HEK293 (cell line): ENCODE measurements around the gene IQSEC1.

Experiments
- CTCF ChIA-PET: fragments of 350-600 bp; formaldehyde crosslinking; extraction: SDS; loops from one replicate; lab custom pipeline; 2021; ENCODE audit warnings: antibody characterized with exemption; lab: Yijun Ruan, JAX
- POLR2A ChIA-PET: fragments of 300-600 bp; formaldehyde crosslinking; extraction: SDS; loops from one replicate; lab custom pipeline; 2020; ENCODE audit warnings: antibody characterized with exemption, inconsistent platforms; lab: Yijun Ruan, JAX
- H3K27ac ChIP-seq: fragments of 200-500 bp; sonication (Bioruptor generic); 2 replicates; pipeline ENCODE4 v1.5.1; 2014; ENCODE audit warnings: low read depth, low read length, control low read depth, inconsistent platforms; ENCODE audit errors: extremely low read depth
- H3K36me3 ChIP-seq, 2 experiments: fragments of 200-500 bp in 1 of 2; sonication (Bioruptor generic) in 1 of 2; 1 replicate in 1 of 2; 2 replicates in 1 of 2; pipeline ENCODE4 v1.5.1; 2014 to 2017; ENCODE audit warnings: inconsistent platforms in 2 of 2, low read length in 2 of 2; ENCODE audit not compliant: control insufficient read depth in 2 of 2, insufficient read depth in 1 of 2
- H3K4me1 ChIP-seq: fragments of 200-500 bp; sonication (Bioruptor generic); 2 replicates; pipeline ENCODE4 v1.5.1; 2014; ENCODE audit warnings: mild to moderate bottlenecking, low read length, inconsistent platforms; ENCODE audit not compliant: control insufficient read depth, insufficient read depth
- H3K4me3 ChIP-seq: 2 replicates; pipeline ENCODE4 v1.5.1; 2011; ENCODE audit warnings: low read depth, mild to moderate bottlenecking, control low read depth, low read length, moderate library complexity
- H3K9me3 ChIP-seq: fragments of 200-500 bp; sonication (Bioruptor generic); 2 replicates; pipeline ENCODE4 v1.5.1; 2014; ENCODE audit warnings: low read depth, low read length, inconsistent platforms; ENCODE audit not compliant: control insufficient read depth, insufficient read depth
- AEBP2 ChIP-seq: fragments of 450-650 bp; formaldehyde crosslinking; IDR thresholded peaks from 2 replicates; pipeline ENCODE4 v1.5.1; 2016; ENCODE audit warnings: missing biosample characterization, missing genetic modification characterization, borderline replicate concordance
- IKZF3 ChIP-seq: fragments of 450-650 bp; IDR thresholded peaks from 2 replicates; pipeline ENCODE4 v1.5.0; 2018; ENCODE audit warnings: missing biosample characterization, mild to moderate bottlenecking, missing genetic modification characterization, moderate library complexity
- KLF7 ChIP-seq: fragments of 450-650 bp; formaldehyde crosslinking; IDR thresholded peaks from 2 replicates; pipeline ENCODE4 v1.5.1; 2016; ENCODE audit warnings: missing biosample characterization, missing genetic modification characterization, borderline replicate concordance
- PRDM1 ChIP-seq: fragments of 450-650 bp; formaldehyde crosslinking; IDR thresholded peaks from 2 replicates; pipeline ENCODE4; 2016; ENCODE audit warnings: missing biosample characterization, missing genetic modification characterization
- SCRT2 ChIP-seq: fragments of 450-650 bp; formaldehyde crosslinking; IDR thresholded peaks from 2 replicates; pipeline ENCODE4 v1.5.1; 2016; ENCODE audit warnings: missing biosample characterization, missing genetic modification characterization
- SETDB1 ChIP-seq: IDR thresholded peaks from one replicate; pipeline ENCODE4 v1.6.1; 2017; ENCODE audit warnings: mild to moderate bottlenecking, low read length, moderate library complexity, mixed read lengths; ENCODE audit not compliant: insufficient read length
- WT1 ChIP-seq: fragments of 450-650 bp; formaldehyde crosslinking; IDR thresholded peaks from 2 replicates; pipeline ENCODE4 v1.5.1; 2016; ENCODE audit warnings: missing biosample characterization, missing genetic modification characterization
- ZBTB44 ChIP-seq: fragments of 450-650 bp; IDR thresholded peaks from 2 replicates; pipeline ENCODE4 v1.5.1; 2018; ENCODE audit warnings: missing biosample characterization, mild to moderate bottlenecking, missing genetic modification characterization
- ZBTB49 ChIP-seq: fragments of 450-650 bp; formaldehyde crosslinking; IDR thresholded peaks from 2 replicates; pipeline ENCODE4 v1.5.1; 2016; ENCODE audit warnings: missing biosample characterization, missing genetic modification characterization, low read depth
- ZNF114 ChIP-seq: fragments of 450-650 bp; formaldehyde crosslinking; IDR thresholded peaks from 2 replicates; pipeline ENCODE4 v1.5.0; 2017; ENCODE audit warnings: missing biosample characterization, missing genetic modification characterization
- ZNF169 ChIP-seq: fragments of 450-650 bp; formaldehyde crosslinking; IDR thresholded peaks from 2 replicates; pipeline ENCODE4 v1.5.1; 2016; ENCODE audit warnings: missing biosample characterization, missing genetic modification characterization
- ZNF280C ChIP-seq: fragments of 450-650 bp; formaldehyde crosslinking; IDR thresholded peaks from 2 replicates; pipeline ENCODE4 v1.5.1; 2016; ENCODE audit warnings: missing biosample characterization, missing genetic modification characterization
- ZNF280D ChIP-seq: fragments of 450-650 bp; formaldehyde crosslinking; IDR thresholded peaks from 2 replicates; pipeline ENCODE4 v1.5.1; 2016; ENCODE audit warnings: missing biosample characterization, missing genetic modification characterization
- ZNF473 ChIP-seq: fragments of 450-650 bp; formaldehyde crosslinking; IDR thresholded peaks from 2 replicates; pipeline ENCODE4 v1.5.1; 2017; ENCODE audit warnings: missing biosample characterization, missing genetic modification characterization
- ZNF488 ChIP-seq: fragments of 450-650 bp; formaldehyde crosslinking; IDR thresholded peaks from 2 replicates; pipeline ENCODE4 v1.5.1; 2016; ENCODE audit warnings: missing biosample characterization, missing genetic modification characterization
- ZNF621 ChIP-seq: fragments of 450-650 bp; formaldehyde crosslinking; IDR thresholded peaks from 2 replicates; pipeline ENCODE4 v1.5.1; 2017; ENCODE audit warnings: missing biosample characterization, missing genetic modification characterization
- ZNF645 ChIP-seq: fragments of 450-650 bp; formaldehyde crosslinking; IDR thresholded peaks from 2 replicates; pipeline ENCODE4; 2016; ENCODE audit warnings: missing biosample characterization, missing genetic modification characterization
- ZNF654 ChIP-seq: fragments of 450-650 bp; formaldehyde crosslinking; IDR thresholded peaks from 2 replicates; pipeline ENCODE4 v1.5.1; 2016; ENCODE audit warnings: low read depth, missing biosample characterization, missing genetic modification characterization
- ZNF701 ChIP-seq: fragments of 450-650 bp; formaldehyde crosslinking; IDR thresholded peaks from 2 replicates; pipeline ENCODE4 v1.5.1; 2016; ENCODE audit warnings: missing biosample characterization, missing genetic modification characterization
- ZNF777 ChIP-seq: fragments of 450-650 bp; formaldehyde crosslinking; IDR thresholded peaks from 2 replicates; pipeline ENCODE4 v1.5.1; 2017; ENCODE audit warnings: missing biosample characterization, missing genetic modification characterization, borderline replicate concordance

IQSEC1 gene

GRCh38 chr3:12871404-12871983, 201.7 kb downstream of the IQSEC1 start:
- no peaks in the 10 kb centered on the region for H3K9me3 ChIP-seq
- no peaks in the 10 kb centered on the region for H3K36me3 ChIP-seq
- no peak overlapping the region for H3K4me3 ChIP-seq
- TF ChIP-seq ZNF280C (no peak), ZNF701 (tag by site-specific recombination) (no peak), ZNF114 (no peak), AEBP2 (no peak), ZNF645 (tag by site-specific recombination) (no peak), ZNF280D (tag by site-specific recombination) (no peak), KLF7 (tag by site-specific recombination) (no peak), WT1 (tag by site-specific recombination) (no peak), ZNF473 (no peak), ZNF169 (tag by site-specific recombination) (no peak), IKZF3 (no peak), PRDM1 (no peak), SETDB1 (no peak), ZNF488 (tag by site-specific recombination) (no peak), ZNF621 (tag by site-specific recombination) (no peak), ZNF777 (tag by site-specific recombination) (no peak), ZBTB49 (tag by site-specific recombination) (no peak), ZBTB44 (tag by site-specific recombination) (no peak), ZNF654 (no peak), SCRT2 (tag by site-specific recombination) (no peak)
- TF ChIP-seq, all 188 proteins: peak for 0
- CTCF ChIA-PET, result interaction anchor here (0.7 to 5.7 kb wide), 2 partner anchors 17 to 31 kb away, joined by 3 to 71 read pairs; no protein-coding TSS in a partner anchor
- H3K27ac ChIP-seq, result no peak overlapping the region
- H3K4me1 ChIP-seq, result no peaks in the 10 kb centered on the region
- POLR2A ChIA-PET, result no interaction called here
